HEK293 (cell line): ENCODE results near the gene BTBD16.

Source experiments
- ZNF501 ChIP-seq: fragments of 450-650 bp; formaldehyde crosslinking; IDR thresholded peaks from 2 replicates; pipeline ENCODE4 v1.5.1; 2016; ENCODE audit warnings: missing biosample characterization, missing genetic modification characterization
- TF ChIP-seq, protein P1 (sequence below): fragments of 450-650 bp; formaldehyde crosslinking; IDR thresholded peaks from 2 replicates; pipeline ENCODE4 v1.5.1; 2016; ENCODE audit warnings: missing biosample characterization, missing genetic modification characterization, low read depth
- TF ChIP-seq, protein P2 (sequence below): fragments of 450-650 bp; formaldehyde crosslinking; IDR thresholded peaks from 2 replicates; pipeline ENCODE4; 2016; ENCODE audit warnings: missing biosample characterization, missing genetic modification characterization

- TF ChIP-seq, protein P1, sequence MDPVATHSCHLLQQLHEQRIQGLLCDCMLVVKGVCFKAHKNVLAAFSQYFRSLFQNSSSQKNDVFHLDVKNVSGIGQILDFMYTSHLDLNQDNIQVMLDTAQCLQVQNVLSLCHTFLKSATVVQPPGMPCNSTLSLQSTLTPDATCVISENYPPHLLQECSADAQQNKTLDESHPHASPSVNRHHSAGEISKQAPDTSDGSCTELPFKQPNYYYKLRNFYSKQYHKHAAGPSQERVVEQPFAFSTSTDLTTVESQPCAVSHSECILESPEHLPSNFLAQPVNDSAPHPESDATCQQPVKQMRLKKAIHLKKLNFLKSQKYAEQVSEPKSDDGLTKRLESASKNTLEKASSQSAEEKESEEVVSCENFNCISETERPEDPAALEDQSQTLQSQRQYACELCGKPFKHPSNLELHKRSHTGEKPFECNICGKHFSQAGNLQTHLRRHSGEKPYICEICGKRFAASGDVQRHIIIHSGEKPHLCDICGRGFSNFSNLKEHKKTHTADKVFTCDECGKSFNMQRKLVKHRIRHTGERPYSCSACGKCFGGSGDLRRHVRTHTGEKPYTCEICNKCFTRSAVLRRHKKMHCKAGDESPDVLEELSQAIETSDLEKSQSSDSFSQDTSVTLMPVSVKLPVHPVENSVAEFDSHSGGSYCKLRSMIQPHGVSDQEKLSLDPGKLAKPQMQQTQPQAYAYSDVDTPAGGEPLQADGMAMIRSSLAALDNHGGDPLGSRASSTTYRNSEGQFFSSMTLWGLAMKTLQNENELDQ (tag by site-specific recombination) = no peak
- TF ChIP-seq, protein P2, sequence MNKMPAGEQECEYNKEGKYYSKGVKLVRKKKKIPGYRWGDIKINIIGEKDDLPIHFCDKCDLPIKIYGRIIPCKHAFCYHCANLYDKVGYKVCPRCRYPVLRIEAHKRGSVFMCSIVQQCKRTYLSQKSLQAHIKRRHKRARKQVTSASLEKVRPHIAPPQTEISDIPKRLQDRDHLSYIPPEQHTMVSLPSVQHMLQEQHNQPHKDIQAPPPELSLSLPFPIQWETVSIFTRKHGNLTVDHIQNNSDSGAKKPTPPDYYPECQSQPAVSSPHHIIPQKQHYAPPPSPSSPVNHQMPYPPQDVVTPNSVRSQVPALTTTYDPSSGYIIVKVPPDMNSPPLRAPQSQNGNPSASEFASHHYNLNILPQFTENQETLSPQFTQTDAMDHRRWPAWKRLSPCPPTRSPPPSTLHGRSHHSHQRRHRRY (tag by site-specific recombination) = no peak
- no peak for TF ChIP-seq ZNF501 (tag by site-specific recombination)
These were observed 30.7 kb upstream of the BTBD16 start for GRCh38 chr10:122240401-122240800.
